ENCODE data around the gene CLN5.

DNA sequence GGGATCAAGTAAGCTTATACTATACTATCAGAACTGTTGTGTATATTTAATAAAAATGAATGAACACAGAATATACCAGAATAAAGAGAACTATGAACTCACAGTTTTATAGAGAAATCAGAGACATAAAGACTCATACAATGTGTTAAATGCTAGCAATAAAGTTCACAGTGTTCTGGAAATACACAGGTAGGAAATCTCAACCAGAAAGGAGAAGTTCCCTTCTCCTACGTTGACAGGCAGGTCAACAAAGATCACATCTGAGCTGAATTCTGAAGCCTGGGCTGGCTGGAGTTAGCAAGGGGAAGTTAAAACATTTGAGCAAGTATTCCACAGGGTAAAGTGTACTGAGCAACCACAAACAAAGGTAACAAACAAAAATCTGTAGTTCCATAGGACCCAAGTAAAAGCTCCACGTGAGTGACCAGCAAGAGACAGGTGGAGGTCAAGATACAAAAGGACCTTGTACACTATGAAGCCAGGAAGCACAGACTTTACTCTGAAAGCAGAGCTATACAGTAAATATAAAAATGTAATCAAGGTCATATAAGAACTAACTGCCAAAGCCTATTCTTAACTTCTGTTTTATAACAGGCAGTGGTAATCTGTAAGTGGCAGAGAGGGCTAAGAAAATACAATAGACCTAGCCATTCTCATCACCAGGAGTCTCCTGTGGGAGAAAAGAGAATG, 22.1 kb downstream of the CLN5 start:
- TF ChIP-seq CTCF (IDR thresholded peaks at IDR 0.05): no peak
- TF ChIP-seq SIN3A (IDR thresholded peaks at IDR 0.05; ENCODE audit: borderline replicate concordance, insufficient read depth, low read depth, low read length): no peak
- TF ChIP-seq POLR2AphosphoS5 (IDR thresholded peaks at IDR 0.05; ENCODE audit: low read depth, low read length): no peak
- TF ChIP-seq TCF7L2 (IDR thresholded peaks at IDR 0.05; ENCODE audit: low read depth, low read length): no peak
